NCI-H1436 treated with DMSO at 0.1 percent for 48 hours (cell line): ENCODE results near the gene AQP2.
"Not testable (repeated sequence)": the region's sequence is repeated elsewhere in the genome, so short reads cannot be mapped to it uniquely, and the experiment has no call there.

Experiments
- DNase-seq: peaks from one replicate; lab custom pipeline; 2025; lab: John Stamatoyannopoulos, UW

The AQP2 gene

GRCh38 chr12:49969651-49970429 lies 19.3 kb downstream of the AQP2 start:
- DNase-seq: no peak

- no peak for DNase-seq
Measured at GRCh38 chr12:49970658-49971057, 20.1 kb downstream of the AQP2 start.

- DNase-seq: no peak
Measured at GRCh38 chr12:49971141-49971540, 20.6 kb downstream of the AQP2 start.

GRCh38 chr12:49972129-49972528 lies 21.6 kb downstream of the AQP2 start:
- no peak for DNase-seq

- DNase-seq: no peak
Measured at GRCh38 chr12:49972641-49973360, 22.3 kb downstream of the AQP2 start, which contains the start of gene AQP6. Gene AQP6 (plus strand): TSS chr12:49972947. CDS start chr12:49973174, 227 bp downstream.

GRCh38 chr12:49973361-49973830 lies 22.9 kb downstream of the AQP2 start:
- no peak for DNase-seq

- no peak for DNase-seq
Measured at GRCh38 chr12:49974231-49974675, 23.7 kb downstream of the AQP2 start.

GRCh38 chr12:49974677-49975317 lies 24.3 kb downstream of the AQP2 start:
- DNase-seq: no peak

GRCh38 chr12:49975318-49975761 lies 24.8 kb downstream of the AQP2 start:
- DNase-seq: no peak

- no peak for DNase-seq
Measured at GRCh38 chr12:49976557-49976956, 26.0 kb downstream of the AQP2 start.

- no peak for DNase-seq
Measured at GRCh38 chr12:49978125-49978524, 27.6 kb downstream of the AQP2 start.

GRCh38 chr12:49979016-49979586 lies 28.6 kb downstream of the AQP2 start:
- DNase-seq: no peak

- DNase-seq: no peak
Measured at GRCh38 chr12:49979791-49980190, 29.3 kb downstream of the AQP2 start.

GRCh38 chr12:49980501-49981349 lies 30.2 kb downstream of the AQP2 start:
- DNase-seq: no peak

- no peak for DNase-seq
Measured at GRCh38 chr12:49982246-49983087, 31.9 kb downstream of the AQP2 start.

- DNase-seq: no peak
Measured at GRCh38 chr12:49983892-49984291, 33.4 kb downstream of the AQP2 start.

- DNase-seq: no peak
Measured at GRCh38 chr12:49984476-49985359, 34.2 kb downstream of the AQP2 start.

- DNase-seq: no peak
Measured at GRCh38 chr12:49985981-49986380, 35.4 kb downstream of the AQP2 start.

GRCh38 chr12:49986476-49986875 lies 35.9 kb downstream of the AQP2 start:
- DNase-seq: not testable (repeated sequence)
